ENCODE measurements around the gene RELA. TPM values are rescaled to one million over a fixed set of nuclear protein-coding genes. Genes with fewer than 3 reads are reported as not detected.

RELA gene
- total RNA-seq, 2 experiments from 2014 or later: 379 to 382 TPM

GRCh38 chr11:65609229-65609628 lies 53.5 kb downstream of the RELA start:
- H3K36me3 Mint-ChIP-seq (ENCODE audit: low read depth): peaks cover 74% of the 10 kb centered on the region
- Histone ChIP-seq H3K4me1 (ENCODE audit: insufficient read depth, low read length) (peaks cover 51% of the 10 kb centered on the region), H3K27me3 (ENCODE audit: control insufficient read depth in 1 of 2, insufficient read depth in 2 of 2, low read length in 2 of 2) (no peaks in the 10 kb centered on the region), H3K36me3 (ENCODE audit: insufficient read depth, low read length) (peaks cover 69% of the 10 kb centered on the region), H3K9me3 (ENCODE audit: control insufficient read depth in 1 of 2, insufficient read depth in 1 of 2, low read length in 2 of 2) (no peaks in the 10 kb centered on the region), H3K27ac (ENCODE audit: low read depth in 1 of 2, low read length in 2 of 2) (no peak overlapping the region), H3K4me3 (ENCODE audit: low read length) (no peak overlapping the region)
- DNase-seq (no peak), ATAC-seq (ENCODE audit: poor library complexity) (no peak)
- POLR2A ChIA-PET: interaction anchor here (1.2 kb wide), 1 partner anchor 43 kb away, joined by 3 read pairs; no protein-coding TSS in a partner anchor
- no peak for TF ChIP-seq CTCF (IDR thresholded peaks at IDR 0.05)
- no peaks in the 10 kb centered on the region for H3K9me3 Mint-ChIP-seq
- CTCF ChIA-PET: interaction anchor here (1.2 kb wide), 1 partner anchor 14 kb away, joined by 3 read pairs; the partner anchor contains the start of gene KCNK7
- H3K4me3 Mint-ChIP-seq: peak overlapping the region; percentile 60
- intact Hi-C loops (cut with DNase I, micrococcal nuclease): no loop called here
- peak overlapping the region; percentile 62 for H3K27ac Mint-ChIP-seq
- no peaks in the 10 kb centered on the region for H3K27me3 Mint-ChIP-seq
- peaks cover 35% of the 10 kb centered on the region for H3K4me1 Mint-ChIP-seq (ENCODE audit: low read depth)

DNA sequence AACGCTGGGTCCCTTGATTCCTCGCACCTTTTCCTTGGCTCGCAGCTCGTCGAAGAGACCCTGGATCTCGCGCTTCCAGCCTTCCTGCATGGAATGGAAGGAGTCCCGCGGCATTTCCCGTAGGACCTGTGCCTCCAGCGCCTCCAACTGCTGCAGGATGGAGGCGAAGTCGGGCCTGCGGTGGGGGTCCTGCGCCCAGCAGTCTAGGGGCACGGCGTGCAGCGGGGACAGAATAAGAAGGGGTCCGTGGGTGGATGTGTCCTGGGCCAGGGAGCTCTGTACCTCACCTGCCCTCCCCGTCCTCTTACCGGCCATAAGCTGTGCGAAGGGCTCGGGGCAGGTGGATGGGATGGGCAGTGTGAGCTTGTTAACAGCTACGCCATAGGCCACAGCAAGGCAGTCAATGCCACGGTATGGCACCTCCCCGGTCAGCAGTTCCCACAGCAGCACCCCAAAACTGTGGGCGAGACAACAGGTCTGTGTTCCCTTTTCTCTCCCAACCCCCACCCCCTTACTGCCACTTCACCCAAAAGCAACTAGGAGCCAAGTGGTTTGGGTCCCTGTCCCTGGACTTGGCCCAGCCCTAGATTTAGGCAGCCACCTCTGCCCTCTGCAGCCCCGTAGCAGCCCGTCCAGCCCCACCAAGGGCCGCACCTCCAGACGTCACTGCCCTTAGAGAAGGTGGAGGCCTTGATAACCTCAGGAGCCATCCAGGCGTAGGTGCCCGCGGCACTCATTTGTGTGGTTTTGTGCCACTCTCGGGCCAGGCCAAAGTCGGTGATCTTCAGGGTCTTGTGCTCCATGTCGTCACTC lies 54.9 kb downstream of the RELA start:
- Histone ChIP-seq H3K9me3 (ENCODE audit: control insufficient read depth in 1 of 2, insufficient read depth in 1 of 2, low read length in 2 of 2) (no peaks in the 10 kb centered on the region), H3K27ac (ENCODE audit: low read depth in 1 of 2, low read length in 2 of 2) (no peak overlapping the region), H3K4me1 (ENCODE audit: insufficient read depth, low read length) (peaks cover 39% of the 10 kb centered on the region), H3K4me3 (ENCODE audit: low read length) (no peak overlapping the region), H3K36me3 (ENCODE audit: insufficient read depth, low read length) (peaks cover 79% of the 10 kb centered on the region), H3K27me3 (ENCODE audit: control insufficient read depth in 1 of 2, insufficient read depth in 2 of 2, low read length in 2 of 2) (no peaks in the 10 kb centered on the region)
- no peak overlapping the region for H3K27ac Mint-ChIP-seq
- peaks cover 31% of the 10 kb centered on the region for H3K4me1 Mint-ChIP-seq (ENCODE audit: low read depth)
- no peak for ATAC-seq (ENCODE audit: poor library complexity)
- H3K4me3 Mint-ChIP-seq: peak overlapping the region; percentile 38
- no peak for DNase-seq
- POLR2A ChIA-PET: no interaction called here
- intact Hi-C loops (cut with DNase I, micrococcal nuclease): no loop called here
- H3K36me3 Mint-ChIP-seq (ENCODE audit: low read depth): peaks cover 85% of the 10 kb centered on the region
- CTCF ChIA-PET: no interaction called here
- no peaks in the 10 kb centered on the region for H3K9me3 Mint-ChIP-seq
- no peaks in the 10 kb centered on the region for H3K27me3 Mint-ChIP-seq
- TF ChIP-seq CTCF (IDR thresholded peaks at IDR 0.05): no peak

GRCh38 chr11:65606876-65607613 lies 55.7 kb downstream of the RELA start:
- Mint-ChIP-seq H3K27ac (no peak overlapping the region), H3K9me3 (no peaks in the 10 kb centered on the region), H3K36me3 (ENCODE audit: low read depth) (peaks cover 79% of the 10 kb centered on the region), H3K4me3 (no peak overlapping the region), H3K27me3 (no peaks in the 10 kb centered on the region), H3K4me1 (ENCODE audit: low read depth) (peaks cover 25% of the 10 kb centered on the region)
- H3K4me3 ChIP-seq (ENCODE audit: low read length): no peak overlapping the region
- H3K27me3 ChIP-seq (ENCODE audit: control insufficient read depth in 1 of 2, insufficient read depth in 2 of 2, low read length in 2 of 2): no peaks in the 10 kb centered on the region
- no peaks in the 10 kb centered on the region for H3K9me3 ChIP-seq (ENCODE audit: control insufficient read depth in 1 of 2, insufficient read depth in 1 of 2, low read length in 2 of 2)
- TF ChIP-seq CTCF (IDR thresholded peaks at IDR 0.05): no peak
- peak in 1 of 14 experiments; percentile 57 for DNase-seq
- CTCF ChIA-PET: interaction anchor here (0.7 kb wide), 1 partner anchor 13 kb away, joined by 3 read pairs; no protein-coding TSS in a partner anchor
- peaks cover 31% of the 10 kb centered on the region for H3K4me1 ChIP-seq (ENCODE audit: insufficient read depth, low read length)
- ATAC-seq (ENCODE audit: poor library complexity): peak; percentile 52
- POLR2A ChIA-PET: no interaction called here
- H3K36me3 ChIP-seq (ENCODE audit: insufficient read depth, low read length): peaks cover 74% of the 10 kb centered on the region
- intact Hi-C loops (cut with DNase I, micrococcal nuclease): no loop called here
- no peak overlapping the region for H3K27ac ChIP-seq (ENCODE audit: low read depth in 1 of 2, low read length in 2 of 2)
